ENCODE measurements around the gene RTL10. TPM values are rescaled to one million over a fixed set of nuclear protein-coding genes. Genes with fewer than 3 reads are reported as not detected.

Gene RTL10
- total RNA-seq (2022; extraction: Qiagen RNA extraction; ENCODE audit: low read depth), result 6.6 to 8.1 TPM (median 7.3 TPM) in 5 replicates

GRCh38 chr22:19854778-19855503 lies at the start of gene RTL10, which contains the start of gene GNB1L:
RTL10 (minus strand) TSS chr22:19854874; CDS start chr22:19852261, 2,613 bp downstream.
GNB1L (minus strand) TSS chr22:19854874; CDS start chr22:19821355, 33,519 bp downstream.

Other genes starting within 250 kb of the RTL10 start
- gene SEPTIN5, start 140.4 kb downstream of the RTL10 start, total RNA-seq (2022; extraction: Qiagen RNA extraction; ENCODE audit: low read depth), result 6.4 to 10.3 TPM (median 7.8 TPM) in 5 replicates
- gene GP1BB, start 131.3 kb downstream of the RTL10 start, total RNA-seq (2022; extraction: Qiagen RNA extraction; ENCODE audit: low read depth), result 0.73 to 1.7 TPM (median 1.2 TPM) in 5 replicates
- gene TBX1, start 94.1 kb downstream of the RTL10 start, total RNA-seq (2022; extraction: Qiagen RNA extraction; ENCODE audit: low read depth), result 2.9 to 4.9 TPM (median 3.4 TPM) in 5 replicates
- gene GNB1L, start within 50 bp of the RTL10 start, total RNA-seq (2022; extraction: Qiagen RNA extraction; ENCODE audit: low read depth), result 11.7 to 16.8 TPM (median 15.9 TPM) in 5 replicates
- 130 to 158 TPM (median 152 TPM) in 5 replicates for gene COMT, start 86.9 kb upstream of the RTL10 start, total RNA-seq (2022; extraction: Qiagen RNA extraction; ENCODE audit: low read depth)
- 30.6 to 39.8 TPM (median 34.1 TPM) in 5 replicates for gene TXNRD2, start 86.9 kb upstream of the RTL10 start, total RNA-seq (2022; extraction: Qiagen RNA extraction; ENCODE audit: low read depth)
- gene ARVCF, start 161.9 kb upstream of the RTL10 start, total RNA-seq (2022; extraction: Qiagen RNA extraction; ENCODE audit: low read depth), result 1.9 to 2.7 TPM (median 2.3 TPM) in 5 replicates
- gene TANGO2, start 166.2 kb upstream of the RTL10 start, total RNA-seq (2022; extraction: Qiagen RNA extraction; ENCODE audit: low read depth), result 12.7 to 29.8 TPM (median 16.7 TPM) in 5 replicates
- gene DGCR8, start 225.4 kb upstream of the RTL10 start, total RNA-seq (2022; extraction: Qiagen RNA extraction; ENCODE audit: low read depth), result 21.2 to 21.7 TPM (median 21.4 TPM) in 5 replicates

Data from A549 treated with DMSO at 1 μM for 4 hours (cell line).